ENCODE results near the gene DPYSL5.

DNA sequence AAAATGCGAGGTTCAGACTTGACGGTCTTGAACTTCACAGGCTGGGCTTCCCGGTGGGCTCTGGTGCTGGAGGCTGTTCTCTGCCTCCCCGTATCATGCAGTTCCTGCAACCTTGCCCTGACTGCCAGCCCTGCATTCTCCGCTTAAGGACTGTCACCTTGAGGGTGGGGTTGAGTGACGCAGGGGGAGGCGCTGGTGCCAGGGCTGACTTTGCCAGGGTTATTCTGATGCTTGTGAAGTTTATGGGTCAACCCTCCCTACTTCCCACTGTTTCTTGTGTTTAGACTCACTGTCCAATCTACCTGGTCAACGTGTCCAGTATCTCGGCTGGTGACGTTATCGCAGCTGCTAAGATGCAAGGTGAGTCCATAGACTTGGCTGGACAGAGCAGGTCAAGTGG lies 85.0 kb downstream of the DPYSL5 start:
- TF ChIP-seq GATA3 (IDR thresholded peaks at IDR 0.05; ENCODE audit: low read depth, low read length): no peak
- no peak for TF ChIP-seq GATA2 (IDR thresholded peaks at IDR 0.05; ENCODE audit: low read depth, low read length)
